NCI-H1417 treated with DMSO at 0.1 percent for 48 hours (cell line): Measurements from ENCODE around the gene AP3D1.

Source experiments
- DNase-seq: peaks from one replicate; lab custom pipeline; 2025; lab: John Stamatoyannopoulos, UW

Gene AP3D1

DNA sequence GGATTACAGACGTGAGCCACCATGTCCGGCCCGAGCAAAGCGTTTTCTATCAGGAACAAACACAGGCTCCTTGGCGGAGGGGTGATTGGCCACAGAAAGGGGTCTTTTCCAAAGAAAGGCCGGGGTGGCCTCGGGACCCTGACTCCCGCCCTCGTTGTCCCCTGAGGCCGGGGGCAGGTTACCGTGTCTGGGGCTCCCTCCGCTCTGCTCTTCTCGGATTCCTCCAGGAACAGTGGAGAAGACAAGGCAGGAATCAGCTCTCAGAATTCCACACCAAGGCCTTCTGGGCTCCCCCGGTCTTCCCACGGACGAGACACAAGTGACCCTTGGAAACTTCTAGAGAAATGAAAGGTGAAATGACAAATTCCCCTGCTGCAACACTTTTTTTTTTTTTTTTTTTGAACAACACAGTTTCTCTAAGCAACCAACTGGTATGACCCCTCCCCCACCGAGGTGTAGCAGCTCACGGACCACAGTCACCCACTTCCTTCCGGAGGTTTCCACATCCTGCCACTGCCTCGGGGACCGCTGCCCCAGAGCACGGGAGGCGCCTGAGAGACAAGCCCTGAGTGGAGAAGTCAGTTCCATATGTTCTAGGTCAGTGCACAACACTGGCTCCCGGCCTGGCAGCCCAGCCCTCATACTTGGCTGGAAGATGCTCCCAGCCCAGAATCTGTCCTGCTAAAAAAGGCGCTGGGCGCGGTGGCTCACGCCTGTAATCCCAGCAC lies 66.2 kb downstream of the AP3D1 start:
- no peak for DNase-seq

DNA sequence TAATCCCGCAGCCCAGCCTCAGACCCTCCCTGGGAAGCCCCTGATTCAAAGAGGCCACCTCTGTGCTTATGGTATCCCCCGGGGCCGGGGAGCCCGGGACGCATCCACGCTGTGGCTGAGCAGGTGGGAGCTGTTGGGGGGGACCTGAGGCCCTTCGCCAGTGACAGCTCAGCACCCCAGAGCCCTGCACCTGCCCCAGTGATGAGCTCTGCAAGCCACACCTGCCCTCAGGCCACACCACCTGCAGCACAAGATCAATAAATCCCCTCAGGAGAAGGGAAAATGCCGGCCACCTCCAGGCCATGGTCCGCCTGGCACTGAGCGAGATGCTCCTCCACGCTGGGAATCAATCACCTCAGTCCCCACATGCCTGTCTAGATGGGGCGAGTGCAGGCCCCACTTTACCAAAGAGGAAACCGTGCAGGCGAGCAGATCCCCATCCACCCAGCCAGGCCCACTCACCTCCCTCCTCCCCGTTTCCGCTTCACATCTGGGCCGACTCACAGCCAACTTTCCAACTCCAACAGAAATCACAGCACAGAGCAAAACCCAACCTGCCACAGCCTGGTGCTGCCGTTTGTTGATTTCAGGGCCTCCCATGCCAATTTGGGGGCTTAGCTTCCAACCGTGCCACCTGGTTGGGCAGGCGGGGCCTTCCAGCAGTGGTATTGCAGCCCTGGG lies 68.1 kb downstream of the AP3D1 start:
- no peak for DNase-seq

DNA sequence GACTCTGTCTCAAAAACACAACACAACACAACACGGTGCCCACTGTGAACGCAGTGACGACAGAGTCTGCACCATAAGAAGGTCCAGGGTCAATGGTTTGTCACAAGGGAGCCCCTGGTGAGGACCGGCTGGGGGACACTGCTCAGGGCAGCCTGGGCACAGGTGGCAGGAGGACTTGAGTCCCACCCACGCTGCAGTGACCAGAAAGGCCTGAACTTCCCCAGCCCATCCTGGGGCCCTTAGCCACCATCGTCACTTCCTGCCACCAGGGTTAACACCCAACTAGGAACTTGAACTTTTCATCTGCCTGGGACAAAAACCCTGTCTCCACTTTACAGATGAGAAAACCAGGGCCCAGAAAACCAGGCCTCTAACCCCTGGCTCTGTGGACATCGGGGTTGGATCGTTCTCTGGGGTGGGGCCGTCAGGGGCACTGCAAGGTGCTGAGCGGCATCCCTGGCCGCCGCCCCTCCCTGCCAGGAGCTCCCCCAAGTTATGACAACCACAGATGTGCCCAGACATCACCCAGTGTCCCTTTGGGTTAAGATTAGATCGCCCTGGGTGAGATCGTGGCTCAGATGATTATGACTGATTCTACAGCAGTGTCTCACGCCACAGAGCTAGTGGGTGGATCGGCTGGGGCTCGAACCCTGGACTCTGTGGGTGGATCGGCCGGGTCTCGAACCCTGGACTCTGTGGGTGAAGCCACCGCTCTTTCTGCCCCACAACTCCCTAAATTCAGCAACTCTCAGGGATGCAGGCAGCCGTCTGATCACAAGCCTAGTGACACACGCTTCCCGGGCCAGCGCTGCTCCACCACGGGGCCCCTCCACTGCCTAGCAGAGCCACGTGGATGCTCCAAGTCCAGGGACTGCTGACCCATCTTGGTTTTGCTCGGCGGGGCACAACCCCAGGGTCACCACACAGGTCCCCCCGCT lies 69.2 kb downstream of the AP3D1 start:
- no peak for DNase-seq

DNA sequence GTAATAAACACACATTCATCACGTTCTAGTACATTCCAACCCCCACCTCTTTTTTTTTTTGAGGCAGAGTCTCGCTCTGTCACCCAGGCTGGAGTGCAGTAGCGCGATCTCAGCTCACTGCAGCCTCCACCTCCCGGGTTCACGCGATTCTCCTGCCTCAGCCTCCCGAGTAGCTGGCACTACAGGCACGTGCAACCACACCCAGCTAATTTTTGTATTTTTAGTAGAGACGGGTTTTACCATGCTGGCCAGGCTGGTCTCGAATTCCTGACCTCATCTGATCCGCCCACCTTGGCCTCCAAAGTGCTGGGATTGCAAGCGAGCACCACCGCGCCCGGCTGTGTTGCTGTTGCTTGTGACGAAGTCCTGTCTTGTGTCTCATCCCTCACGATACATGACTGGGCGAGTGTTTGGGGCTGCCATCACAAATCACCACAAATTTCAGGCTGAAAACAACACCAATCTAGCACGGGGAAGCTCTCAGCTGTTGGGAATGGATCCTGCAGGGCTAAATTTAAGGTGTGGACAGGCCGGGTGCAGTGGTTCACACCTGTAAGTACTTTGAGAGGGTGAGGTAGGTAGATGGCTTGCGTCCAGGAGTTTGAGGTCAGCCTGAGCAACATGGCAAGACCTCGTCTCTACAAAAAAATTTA lies 70.9 kb downstream of the AP3D1 start:
- no peak for DNase-seq

DNA sequence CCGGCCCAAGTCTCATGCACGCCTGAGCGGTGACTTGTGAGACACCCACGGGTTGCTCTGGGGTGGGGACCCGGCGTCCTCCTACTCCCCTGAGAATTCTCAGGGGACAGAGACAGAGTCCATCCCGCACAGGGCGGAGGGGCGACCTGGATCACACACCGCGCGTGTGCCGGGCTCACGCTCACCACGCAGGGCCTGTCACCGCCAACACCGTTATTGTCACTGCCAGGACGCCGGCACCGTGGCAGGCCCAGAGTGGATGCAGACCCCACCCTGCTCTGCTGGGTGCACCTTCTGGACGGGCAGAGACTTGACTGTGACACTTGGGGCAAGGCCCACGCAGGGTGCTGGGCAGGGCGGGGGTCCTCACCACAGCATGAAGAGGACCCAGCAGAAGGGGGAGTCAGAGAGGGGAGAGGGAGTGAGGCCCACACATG lies 71.5 kb downstream of the AP3D1 start:
- DNase-seq = no peak

DNA sequence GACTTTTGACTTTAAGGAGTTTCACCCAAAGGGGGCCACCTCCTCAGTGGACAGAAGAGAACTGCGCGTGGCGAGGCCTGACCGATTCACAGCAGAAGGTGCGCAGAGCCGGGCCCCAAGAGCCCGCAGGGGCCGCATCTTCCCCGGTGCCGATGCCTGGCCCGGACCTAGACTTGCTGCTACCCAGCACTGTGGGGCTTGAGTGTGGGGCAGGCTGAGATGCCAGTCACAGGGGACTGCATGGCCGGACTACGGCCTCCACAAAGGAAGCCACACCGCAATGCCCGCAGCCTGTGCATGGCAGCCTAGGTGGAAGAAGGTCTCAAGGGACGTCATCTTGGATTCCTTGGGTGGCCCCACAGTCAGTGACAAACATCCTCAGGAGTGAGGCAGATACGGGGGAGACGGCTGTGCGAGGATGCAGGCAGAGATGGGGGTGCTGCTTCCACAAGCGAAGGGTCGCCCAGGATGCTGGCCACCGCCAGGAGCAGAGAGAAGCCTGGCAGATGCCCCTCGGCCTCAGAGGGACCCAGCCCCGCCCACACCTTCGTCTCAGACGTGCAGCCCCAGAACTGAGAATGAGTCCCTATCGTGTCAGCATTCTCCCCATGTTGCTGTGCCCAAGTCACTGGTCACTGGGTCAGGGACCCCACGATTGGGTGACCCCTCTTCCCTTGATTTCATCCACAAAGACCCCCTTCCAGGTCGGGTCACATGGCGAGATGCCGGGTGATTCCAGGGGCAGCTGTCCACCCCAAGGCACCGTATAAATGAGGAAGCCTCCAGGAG lies 72.1 kb downstream of the AP3D1 start:
- no peak for DNase-seq

DNA sequence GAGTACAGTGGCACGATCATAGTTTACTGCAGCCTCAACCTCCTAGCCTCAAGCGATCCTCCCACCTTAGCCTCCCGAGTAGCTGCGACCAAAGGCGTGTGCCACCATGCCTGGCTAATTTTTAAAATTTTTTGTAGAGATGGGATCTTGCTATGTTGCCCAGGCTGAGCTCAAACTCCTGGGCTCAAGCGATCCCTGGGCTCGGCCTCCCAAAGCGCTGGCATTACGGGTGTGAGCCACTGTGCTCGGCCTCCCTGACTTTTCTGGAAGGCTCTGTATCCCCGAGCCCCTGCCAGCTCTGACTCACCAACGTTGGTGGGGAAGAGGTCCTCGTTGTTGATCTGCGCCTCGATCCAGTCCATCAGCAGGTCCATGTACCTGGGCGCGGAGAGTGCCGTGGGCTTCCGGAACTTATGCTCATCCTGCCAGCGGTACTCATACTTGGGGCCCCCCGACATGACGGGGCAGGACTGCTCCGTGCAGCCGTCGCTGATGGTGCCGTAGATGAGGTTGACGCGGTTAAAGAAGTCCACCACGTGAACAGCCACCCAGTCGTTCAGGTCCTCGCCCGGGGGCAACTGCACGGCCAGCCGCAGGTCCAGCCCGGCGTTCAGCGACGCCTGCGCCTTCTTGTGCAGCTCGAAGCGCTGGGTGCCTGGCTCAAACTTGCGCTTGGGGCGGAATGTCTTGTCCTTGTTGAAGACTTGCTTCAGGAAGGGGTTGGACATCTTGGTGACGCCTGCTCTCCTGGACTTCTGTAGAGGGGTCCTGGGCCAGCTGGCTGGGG lies 73.3 kb downstream of the AP3D1 start:
- DNase-seq = no peak

DNA sequence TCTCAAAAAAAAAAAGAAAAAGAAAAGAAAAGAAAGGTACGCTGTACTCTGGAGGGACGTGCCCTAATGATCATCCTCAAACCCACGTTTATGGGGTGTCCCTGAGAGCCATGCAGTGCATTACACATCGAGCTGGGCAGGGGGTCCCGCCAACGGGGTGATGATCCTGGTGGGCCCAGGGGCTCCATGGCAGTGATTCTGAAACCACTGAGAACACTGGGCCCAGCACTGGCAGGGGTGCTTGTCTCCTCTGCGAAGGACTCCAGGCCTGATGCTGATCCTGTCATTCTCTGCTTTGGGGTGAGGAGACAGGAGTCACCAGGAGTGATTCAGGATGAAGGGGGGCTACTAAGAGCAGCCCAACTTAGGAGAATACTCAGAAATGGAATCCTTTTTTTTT lies 74.0 kb downstream of the AP3D1 start:
- no peak for DNase-seq

DNA sequence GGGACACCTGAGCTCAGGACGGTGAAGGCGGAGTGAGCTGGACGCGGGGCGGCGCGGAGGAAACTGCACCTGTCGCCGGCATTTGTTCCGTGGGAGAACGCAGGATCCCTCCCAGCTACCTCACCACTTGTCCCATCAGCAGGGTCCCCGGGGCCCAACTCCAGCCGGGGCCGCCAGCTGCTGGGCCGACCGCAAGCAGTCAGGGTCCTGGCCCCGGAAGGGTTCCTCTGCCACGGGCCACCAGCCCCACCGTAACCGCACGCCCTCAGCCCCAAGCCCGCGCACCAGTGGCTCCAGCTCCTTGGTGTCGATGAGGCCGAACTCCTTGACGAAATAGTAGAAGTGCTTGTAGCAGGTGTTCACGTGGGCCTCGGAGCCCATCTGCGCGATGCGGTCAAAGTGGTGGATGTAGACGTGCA lies 74.8 kb downstream of the AP3D1 start:
- DNase-seq = no peak

DNA sequence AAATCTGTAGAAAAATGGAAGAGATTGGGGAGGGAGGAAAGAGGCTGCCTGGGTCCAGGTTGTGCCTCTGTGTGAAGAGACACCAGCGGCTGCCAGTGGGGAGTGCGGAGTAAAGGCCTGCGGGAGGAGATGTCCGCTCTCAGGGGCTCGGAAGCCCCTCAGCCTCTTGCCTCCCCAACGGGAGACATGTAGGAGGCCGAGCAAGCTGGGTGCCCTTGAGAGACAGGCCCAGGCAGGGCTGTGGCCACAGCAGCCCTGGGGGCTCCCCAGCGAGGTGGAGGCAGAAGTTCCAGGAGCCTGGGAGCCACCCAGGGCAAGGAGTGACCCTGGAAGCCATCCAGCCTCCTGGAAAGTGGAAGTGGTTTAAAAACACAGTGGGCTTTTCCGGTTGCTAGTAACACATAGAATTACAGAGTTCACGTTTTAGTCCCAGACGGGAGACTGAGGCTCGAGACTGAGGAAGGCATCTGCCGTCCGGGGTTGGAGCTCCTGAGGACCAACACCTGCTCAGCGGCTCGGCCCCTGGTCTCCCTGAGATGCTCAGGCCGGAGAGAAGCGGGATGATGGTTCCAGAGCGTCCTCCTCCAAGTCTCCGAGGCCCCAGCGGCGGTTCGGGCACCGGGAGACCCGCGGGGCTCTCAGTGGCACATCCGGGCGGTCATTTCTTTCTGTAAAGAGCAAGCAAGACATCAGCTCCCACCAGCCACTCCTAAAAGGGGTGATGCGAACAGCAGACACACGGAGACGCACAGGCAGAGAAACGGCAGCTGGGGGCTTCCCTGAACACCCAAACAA lies 78.4 kb downstream of the AP3D1 start:
- no peak for DNase-seq

DNA sequence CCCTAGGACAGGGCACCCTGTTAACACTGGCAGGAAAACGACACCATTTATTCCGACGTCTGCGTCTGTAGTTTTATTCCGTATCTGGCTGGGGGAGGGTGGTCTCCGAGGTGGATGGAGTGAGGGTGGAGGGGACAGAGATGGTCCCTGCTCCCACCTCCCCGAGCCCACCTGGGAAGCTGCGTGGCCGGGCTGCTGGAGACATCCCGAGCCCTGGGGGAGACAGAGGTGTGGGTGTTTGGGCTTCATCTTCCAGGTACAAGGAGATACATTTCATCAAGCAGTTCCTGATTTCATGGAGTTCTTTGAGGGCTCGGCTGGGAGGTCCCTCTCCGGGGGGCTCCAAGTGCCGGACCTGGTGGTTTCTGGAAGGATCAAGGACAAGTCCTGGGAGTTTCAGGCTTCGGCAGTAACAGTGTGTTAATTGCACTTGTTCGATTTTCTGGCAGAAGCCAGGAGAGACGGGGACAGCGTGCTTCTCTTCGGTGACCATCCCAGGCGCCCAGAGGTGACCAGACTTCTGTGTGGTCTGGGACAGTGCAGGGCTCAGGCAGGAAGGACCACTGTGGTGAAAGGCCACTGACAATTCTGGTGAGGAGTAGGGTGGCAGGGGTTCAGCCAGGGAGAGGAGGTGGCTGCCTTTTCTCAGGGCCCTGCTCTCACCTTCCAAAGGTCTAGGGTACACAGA lies 80.2 kb downstream of the AP3D1 start:
- no peak for DNase-seq

DNA sequence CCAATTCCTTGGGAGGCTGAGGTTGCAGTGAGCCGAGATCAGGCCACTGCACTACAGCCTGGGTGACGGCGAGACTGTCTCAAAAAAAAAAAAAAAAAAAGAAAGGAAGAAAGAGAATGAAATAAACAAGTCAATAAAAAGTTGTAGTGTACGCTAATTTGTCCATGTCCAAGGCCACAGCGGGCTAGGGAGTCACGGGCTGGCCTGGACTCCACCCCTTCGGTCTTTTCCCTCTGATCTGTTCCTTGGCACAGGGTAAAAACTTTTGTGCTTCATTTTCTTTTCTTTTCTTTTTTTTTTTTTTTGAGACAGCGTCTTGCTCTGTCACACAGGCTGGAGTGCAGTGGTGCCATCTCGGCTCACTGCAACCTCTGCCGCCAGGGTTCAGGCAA lies 80.9 kb downstream of the AP3D1 start:
- no peak for DNase-seq

DNA sequence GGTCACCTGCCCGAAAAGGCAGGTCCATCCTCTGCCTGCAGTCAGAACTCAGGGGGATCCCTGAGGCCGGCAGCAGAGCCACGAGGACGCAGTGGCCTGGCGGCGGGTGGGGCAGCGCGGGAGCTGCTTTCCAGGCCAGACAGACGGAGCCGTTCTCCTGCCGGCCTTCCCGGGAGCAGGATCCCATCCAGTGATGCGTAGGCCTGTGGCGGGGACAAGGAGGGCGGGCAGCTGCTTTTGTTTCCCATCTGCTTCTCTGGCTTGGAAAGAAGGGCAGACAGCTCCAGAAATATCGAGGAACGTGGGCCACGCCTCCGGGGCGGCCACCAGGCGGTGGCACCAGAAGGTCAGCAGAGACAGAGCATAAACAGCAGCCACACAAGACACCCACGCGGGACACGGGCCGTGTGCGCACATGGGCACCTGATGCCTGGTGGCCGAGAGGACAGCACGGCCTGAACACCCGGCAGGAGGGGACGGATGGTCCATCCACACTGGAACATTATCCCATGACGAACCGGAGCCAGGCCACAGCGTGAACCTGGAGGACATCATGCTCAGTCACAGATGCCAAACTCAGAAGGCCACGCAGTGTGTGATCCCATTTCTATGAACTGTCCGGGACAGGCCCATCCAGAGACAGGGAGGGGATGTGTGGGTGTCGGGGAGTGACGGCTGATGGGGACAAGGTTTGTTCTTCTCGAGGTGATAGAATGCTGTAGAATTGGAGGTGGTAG lies 86.4 kb downstream of the AP3D1 start:
- no peak for DNase-seq

DNA sequence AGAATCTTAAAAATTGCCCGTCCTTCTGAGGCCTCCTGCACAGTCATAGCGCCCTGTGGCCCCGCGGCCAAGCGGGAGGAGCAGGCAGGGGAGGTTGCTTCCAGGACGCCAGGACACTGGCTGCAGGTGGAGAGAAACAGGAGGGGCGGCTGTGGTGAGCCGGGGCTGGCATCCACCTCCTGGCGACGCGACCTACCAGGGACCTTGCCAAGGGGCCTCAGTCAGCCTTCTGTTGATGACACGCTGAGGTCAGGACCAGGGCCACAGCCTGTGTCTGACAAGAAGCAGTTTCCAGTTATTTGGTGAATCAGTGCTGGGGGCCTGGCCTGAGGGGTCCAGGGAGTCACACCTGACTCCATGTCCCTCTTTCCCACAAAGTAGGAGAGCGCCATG lies 87.0 kb downstream of the AP3D1 start:
- DNase-seq = no peak

DNA sequence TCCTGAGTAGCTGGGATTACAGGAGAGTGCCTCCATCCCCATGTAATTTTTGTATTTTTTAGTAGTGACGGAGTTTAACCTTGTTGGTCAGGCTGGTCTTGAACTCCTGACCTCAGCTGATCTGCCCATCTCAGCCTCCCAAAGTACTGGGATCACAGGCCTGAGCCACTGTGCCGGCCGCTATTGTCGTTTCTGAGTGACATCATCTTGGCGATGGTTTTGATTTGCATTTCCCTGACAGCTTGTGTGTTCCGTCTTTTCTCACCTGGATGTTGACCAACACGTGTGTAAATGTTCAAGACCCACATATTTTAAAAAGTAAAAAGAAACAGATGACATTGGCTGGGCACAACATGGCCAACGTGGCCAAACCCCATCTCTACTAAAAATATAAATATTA lies 87.5 kb downstream of the AP3D1 start:
- no peak for DNase-seq

DNA sequence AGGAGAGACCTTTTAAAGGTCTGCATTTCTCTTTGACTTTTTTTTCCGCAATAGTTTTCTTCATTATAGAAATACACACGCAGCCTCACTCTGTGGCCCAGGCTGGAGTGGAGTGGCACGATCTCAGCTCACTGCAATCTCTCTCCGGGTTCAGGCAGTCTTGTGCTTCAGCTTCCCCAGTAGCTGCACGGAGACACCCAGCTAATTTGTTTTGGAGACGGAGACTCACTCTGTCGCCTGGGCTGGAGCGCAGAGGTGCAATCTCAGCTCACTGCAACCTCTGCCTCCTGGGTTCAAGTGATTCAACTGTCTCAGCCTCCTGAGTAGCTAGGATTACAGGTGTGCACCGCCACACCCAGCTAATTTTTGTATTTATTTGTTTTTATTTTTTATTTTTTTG lies 88.6 kb downstream of the AP3D1 start:
- DNase-seq = no peak

DNA sequence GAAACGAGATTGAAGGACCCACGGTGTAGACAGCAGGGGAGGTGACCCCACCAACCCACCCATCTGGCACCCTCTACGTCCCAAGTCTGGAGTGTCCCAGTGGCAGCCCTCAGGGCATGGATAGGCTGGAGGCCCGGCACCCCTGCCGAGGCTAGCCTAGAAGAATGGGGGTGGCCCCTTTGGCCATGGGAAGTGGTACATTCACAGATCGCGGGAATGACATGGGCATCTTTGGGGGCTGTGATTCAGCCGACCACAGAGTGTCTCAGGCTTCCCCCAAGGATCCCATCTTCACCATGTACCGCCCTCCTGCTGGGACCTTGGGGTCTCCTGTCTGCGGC lies 89.0 kb downstream of the AP3D1 start:
- no peak for DNase-seq
